H1 (cell line): ENCODE measurements around the gene ELL. TPM values are rescaled to one million over a fixed set of nuclear protein-coding genes. Genes with fewer than 3 reads are reported as not detected.

Experiments
- CTCF ChIA-PET: fragments of 300-600 bp; sonication (Branson Sonifier 250); formaldehyde crosslinking; loops from one replicate; lab custom pipeline; 2021; ENCODE audit not compliant: partially characterized antibody; lab: Charles Lee
- POLR2A ChIA-PET: fragments of 300-600 bp; sonication (Branson Sonifier 250); formaldehyde crosslinking; loops from one replicate; lab custom pipeline; 2021; ENCODE audit warnings: inconsistent platforms; ENCODE audit not compliant: partially characterized antibody; lab: Charles Lee
- DNase-seq, 2 experiments: peaks; one replicate each; pipeline versions ENCODE4 v3.0.0 to v3.0.0-alpha.2; 2010 to 2022; ENCODE audit warnings: low spot score in 2 of 2, low read depth in 1 of 2, mixed read lengths in 1 of 2
- FAIRE-seq: peaks from 2 replicates; lab custom pipeline; 2011; peaks lifted over from hg19 to GRCh38; lab: Jason Lieb, UNC
- H2AFZ ChIP-seq: 2 replicates; pipeline ENCODE4 v1.8.1; 2012; ENCODE audit warnings: low read length, inconsistent platforms
- H2AK5ac ChIP-seq: 2 replicates; pipeline ENCODE4 v1.6.1; 2013; ENCODE audit warnings: low read depth, low read length
- H2BK120ac ChIP-seq: replicated peaks from 2 replicates; pipeline ENCODE3; 2013; ENCODE audit warnings: low read depth, low read length, inconsistent platforms
- H2BK12ac ChIP-seq: 2 replicates; pipeline ENCODE4 v1.6.1; 2013; ENCODE audit warnings: low read depth, low read length
- H2BK15ac ChIP-seq: 2 replicates; pipeline ENCODE4 v1.6.1; 2013; ENCODE audit warnings: low read length
- H2BK20ac ChIP-seq: 2 replicates; pipeline ENCODE4 v1.6.1; 2013; ENCODE audit warnings: low read length
- H2BK5ac ChIP-seq: 2 replicates; pipeline ENCODE4 v1.6.1; 2013; ENCODE audit warnings: low read depth, low read length
- H3K14ac ChIP-seq: 2 replicates; pipeline ENCODE4 v1.6.1; 2013; ENCODE audit warnings: inconsistent platforms; ENCODE audit not compliant: insufficient read length
- H3K18ac ChIP-seq: 2 replicates; pipeline ENCODE4 v1.6.1; 2013; ENCODE audit warnings: low read length; ENCODE audit errors: extremely low read depth
- H3K23ac ChIP-seq: 2 replicates; pipeline ENCODE4 v1.6.1; 2013; ENCODE audit warnings: inconsistent platforms; ENCODE audit not compliant: insufficient read length
- H3K23me2 ChIP-seq: 2 replicates; pipeline ENCODE4 v1.6.1; 2013; ENCODE audit warnings: low read depth, low read length
- H3K27ac ChIP-seq: 2 replicates; pipeline ENCODE4 v1.6.1; 2011; ENCODE audit warnings: low read depth, low read length, inconsistent platforms
- H3K27me3 ChIP-seq, 4 experiments: replicated peaks in 1 of 4; 1 replicate in 1 of 4; 2 replicates in 3 of 4; pipeline versions ENCODE4 v1.6.1 to v1.8.1; 2011 to 2013; ENCODE audit warnings: low read length in 3 of 4, mild to moderate bottlenecking in 3 of 4, inconsistent platforms in 2 of 4, mixed read lengths in 2 of 4, moderate library complexity in 1 of 4; ENCODE audit not compliant: control insufficient read depth in 3 of 4, insufficient read depth in 3 of 4; ENCODE audit errors: extremely low read depth in 1 of 4
- H3K36me3 ChIP-seq, 4 experiments: 2 replicates each; pipeline versions ENCODE4 v1.6.1 to v1.8.1; 2011 to 2013; ENCODE audit warnings: mild to moderate bottlenecking in 4 of 4, low read length in 3 of 4, moderate library complexity in 2 of 4, control low read depth in 1 of 4, inconsistent platforms in 1 of 4; ENCODE audit not compliant: insufficient read depth in 4 of 4, control insufficient read depth in 2 of 4
- H3K4ac ChIP-seq: replicated peaks from 2 replicates; pipeline ENCODE3; 2013; ENCODE audit warnings: low read length, low read depth, mixed read lengths, inconsistent platforms; ENCODE audit not compliant: insufficient read length
- H3K4me1 ChIP-seq, 4 experiments: replicated peaks in 1 of 4; 1 replicate in 1 of 4; 2 replicates in 3 of 4; pipeline versions ENCODE4 v1.6.1 to v1.8.1; 2011 to 2013; ENCODE audit warnings: low read length in 3 of 4, inconsistent platforms in 2 of 4, mixed read lengths in 1 of 4; ENCODE audit not compliant: insufficient read depth in 4 of 4, control insufficient read depth in 3 of 4
- H3K4me2 ChIP-seq, 2 experiments: 2 replicates each; pipeline versions ENCODE4 v1.6.1 to v1.8.1; 2011 to 2013; ENCODE audit warnings: low read depth in 2 of 2, low read length in 2 of 2, control low read depth in 1 of 2, inconsistent platforms in 1 of 2, mild to moderate bottlenecking in 1 of 2; ENCODE audit not compliant: insufficient read depth in 1 of 2
- H3K4me3 ChIP-seq, 4 experiments: fragments of 200-600, 300-600 bp in 1 of 4; sonication (generic), shearing (Covaris generic), sonication (Bioruptor Twin) in 1 of 4; 2 replicates each; pipeline versions ENCODE4 v1.5.1 to v1.8.1; 2011 to 2016; ENCODE audit warnings: low read length in 4 of 4, low read depth in 3 of 4, control low read depth in 2 of 4, inconsistent platforms in 2 of 4, mild to moderate bottlenecking in 2 of 4, mixed read lengths in 1 of 4, moderate library complexity in 1 of 4; ENCODE audit not compliant: insufficient read depth in 2 of 4; ENCODE audit errors: extremely low read depth in 1 of 4
- H3K56ac ChIP-seq: replicated peaks from 2 replicates; pipeline ENCODE3; 2013; ENCODE audit warnings: low read depth, mild to moderate bottlenecking, mixed read lengths, low read length, inconsistent platforms; ENCODE audit not compliant: insufficient read length
- H3K79me1 ChIP-seq: 2 replicates; pipeline ENCODE4 v1.6.1; 2013; ENCODE audit warnings: low read depth, low read length, control low read depth
- H3K79me2 ChIP-seq, 2 experiments: 2 replicates each; pipeline versions ENCODE4 v1.6.1 to v1.8.1; 2012 to 2013; ENCODE audit warnings: low read length in 2 of 2, mild to moderate bottlenecking in 2 of 2, inconsistent platforms in 1 of 2; ENCODE audit not compliant: insufficient read depth in 2 of 2, control insufficient read depth in 1 of 2
- H3K9ac ChIP-seq, 4 experiments: replicated peaks in 1 of 4; 1 replicate in 1 of 4; 2 replicates in 3 of 4; pipeline versions ENCODE4 v1.6.1 to v1.8.1; 2011 to 2013; ENCODE audit warnings: low read depth in 3 of 4, low read length in 3 of 4, control low read depth in 2 of 4, mild to moderate bottlenecking in 2 of 4, moderate library complexity in 2 of 4, inconsistent platforms in 1 of 4; ENCODE audit errors: extremely low read depth in 1 of 4
- H3K9me3 ChIP-seq, 2 experiments: 2 replicates each; pipeline versions ENCODE4 v1.6.1 to v1.8.1; 2012 to 2013; ENCODE audit warnings: mild to moderate bottlenecking in 2 of 2, moderate library complexity in 2 of 2, control low read depth in 1 of 2, inconsistent platforms in 1 of 2, low read depth in 1 of 2, low read length in 1 of 2, mixed read lengths in 1 of 2; ENCODE audit not compliant: insufficient read depth in 2 of 2
- H4K20me1 ChIP-seq, 2 experiments: replicated peaks in 1 of 2; 2 replicates each; pipeline versions ENCODE3 to v1.8.1; 2011 to 2013; ENCODE audit warnings: inconsistent platforms in 2 of 2, low read length in 2 of 2, mild to moderate bottlenecking in 1 of 2; ENCODE audit not compliant: insufficient read depth in 2 of 2, control insufficient read depth in 1 of 2
- H4K5ac ChIP-seq: 2 replicates; pipeline ENCODE4 v1.6.1; 2013; ENCODE audit warnings: low read length, low read depth, mixed read lengths, inconsistent platforms; ENCODE audit not compliant: insufficient read length
- H4K8ac ChIP-seq: 2 replicates; pipeline ENCODE4 v1.8.0; 2013; ENCODE audit warnings: mild to moderate bottlenecking, moderate library complexity, low read length, inconsistent platforms; ENCODE audit not compliant: insufficient read depth; ENCODE audit errors: extremely low read depth
- H4K91ac ChIP-seq: replicated peaks from 2 replicates; pipeline ENCODE3; 2013; ENCODE audit warnings: low read length, mixed read lengths, inconsistent platforms; ENCODE audit not compliant: insufficient read length
- BCL11A ChIP-seq, 2 experiments: IDR thresholded peaks; one replicate each; pipeline ENCODE4 v1.6.1; 2011; ENCODE audit warnings: low read depth in 2 of 2, low read length in 2 of 2, mild to moderate bottlenecking in 2 of 2
- KDM1A ChIP-seq: fragments of 200-600, 300-600 bp; sonication (generic); IDR thresholded peaks from 2 replicates; pipeline ENCODE4 v1.7.1; 2016; ENCODE audit warnings: mild to moderate bottlenecking, low read length, borderline replicate concordance
- SP1 ChIP-seq: IDR thresholded peaks from 2 replicates; pipeline ENCODE4 v1.6.1; 2011; ENCODE audit warnings: low read depth, low read length
- YY1 ChIP-seq: IDR thresholded peaks from 2 replicates; pipeline ENCODE4 v1.6.1; 2011; ENCODE audit warnings: low read depth, mild to moderate bottlenecking, low read length
- WGBS, 2 experiments: shearing (Covaris generic) in 1 of 2; methylation state at CpG; one replicate each; pipeline versions ENCODE4 v1.1.6 to v1.1.7; 2013 to 2015; ENCODE audit warnings: low lambda C conversion rate in 2 of 2, mixed read lengths in 2 of 2, inconsistent platforms in 1 of 2, low coverage in 1 of 2, missing lambda C conversion rate in 1 of 2; ENCODE audit not compliant: insufficient replicate concordance in 2 of 2, insufficient coverage in 1 of 2, insufficient read length in 1 of 2; ENCODE audit errors: extremely low coverage in 1 of 2, missing lambda C conversion rate in 1 of 2; 5-methylcytosine and 5-hydroxymethylcytosine counted together
- polyA plus RNA-seq, 7 experiments: library from polyadenylated mRNA; depleted of rRNA in 3 of 7; stranded (reverse) in 5 of 7; unstranded in 2 of 7; fragments of >200 nt in 5 of 7; fragments of 200-250 nt in 2 of 7; gene quantifications; 1 replicate in 5 of 7; 2 replicates in 1 of 7; 4 replicates in 1 of 7; pipeline versions ENCODE4 v1.2.1 to v1.2.3, GENCODE V29; 2011 to 2013; ENCODE audit warnings: missing spikeins in 2 of 7, mixed read lengths in 2 of 7
- total RNA-seq: library from RNA; stranded (reverse); fragmentation: NEBNext Ultra II Directional; extraction: Animal tissue kit (Norgen Biotek cat#: 25700); gene quantifications from 2 replicates; pipeline ENCODE4 v1.2.1, GENCODE V29; 2021

ELL gene
- total and polyA plus RNA-seq, 2 of the 8 experiments (the other 6 are each of a cell fraction or from before 2014, with no cell fraction given), result 5.2 to 10.5 TPM

GRCh38 chr19:18538115-18538514 lies 16.2 kb upstream of the ELL start:
- no peak overlapping the region for H2AK5ac ChIP-seq
- H3K9me3 ChIP-seq, result no peaks in the 10 kb centered on the region
- DNase-seq, result no peak
- no peak overlapping the region for H2BK120ac ChIP-seq
- no peak overlapping the region for H2BK12ac ChIP-seq
- no peak overlapping the region for H3K14ac ChIP-seq
- no peak overlapping the region for H4K8ac ChIP-seq
- H3K23me2 ChIP-seq, result peaks cover 5% of the 10 kb centered on the region
- ChIA-PET POLR2A (interaction anchor here (0.6 to 3.5 kb wide), 7 partner anchors 9 to 256 kb away, joined by 3 to 22 read pairs (median 3); partner anchors contain the start of genes JUND and UBA52), CTCF (interaction anchor here (0.6 to 1.6 kb wide), 7 partner anchors 9 to 72 kb away, joined by 3 to 5 read pairs (median 4); no protein-coding TSS in a partner anchor)
- no peak overlapping the region for H3K56ac ChIP-seq
- no peak overlapping the region for H3K4me2 ChIP-seq
- H4K5ac ChIP-seq, result no peak overlapping the region
- no peaks in the 10 kb centered on the region for H3K27me3 ChIP-seq
- H3K36me3 ChIP-seq, result peaks cover 17 to 64% (median 35%) of the 10 kb centered on the region in 4 experiments
- peaks cover 2 to 4% of the 10 kb centered on the region in 2 experiments for H4K20me1 ChIP-seq
- no peak overlapping the region for H2BK20ac ChIP-seq
- H3K27ac ChIP-seq, result no peak overlapping the region
- no peak overlapping the region for H2BK5ac ChIP-seq
- no peak overlapping the region for H3K23ac ChIP-seq
- H3K4me1 ChIP-seq, result 0 out of 7 replicates have a peak, but pooled peaks cover 0 to 3% (median 0%) of the 10 kb centered on the region in 4 experiments
- H2BK15ac ChIP-seq, result no peak overlapping the region
- H4K91ac ChIP-seq, result no peak overlapping the region
- TF ChIP-seq SP1, result no peak
- TF ChIP-seq YY1, result no peak
- TF ChIP-seq BCL11A (IDR thresholded peaks at IDR 0.05; ENCODE audit: low read depth in 2 of 2, low read length in 2 of 2), result no peak
- TF ChIP-seq KDM1A, result no peak
- H2AFZ ChIP-seq, result no peak overlapping the region
- no peaks in the 10 kb centered on the region; the same call in 1 of the 2 replicates for H3K79me1 ChIP-seq
- 98% methylated on average over 15 of the region's 22 CpGs; no CpG with 5 or more reads in 1 of the 2 experiments for WGBS, 2 experiments
- no peak for FAIRE-seq
- H3K79me2 ChIP-seq, result peaks cover 0 to 16% of the 10 kb centered on the region in 2 experiments; a peak in 2 of 4 replicates
- no peak overlapping the region for H3K4ac ChIP-seq
- no peak overlapping the region for H3K18ac ChIP-seq
- no peak overlapping the region for H3K4me3 ChIP-seq
- no peak overlapping the region for H3K9ac ChIP-seq
